Sigmoid colon (tissue), 7 donors: ENCODE results near the gene NLRP9. TPM values are rescaled to one million over a fixed set of nuclear protein-coding genes. Genes with fewer than 3 reads are reported as not detected.
A peak's percentile ranks its signal among the peaks of the same experiment; 100 is the strongest.

Experiments used
- DNase-seq: peaks from one replicate; pipeline ENCODE4 v3.0.0-alpha.2; 2019
- H3K27ac ChIP-seq, 4 donors: fragments of 200-600 bp; sonication (generic); one replicate each; pipeline ENCODE4 v1.5.1; 2016 to 2019; ENCODE audit warnings: mild to moderate bottlenecking in 1 of 4
- H3K27me3 ChIP-seq, 3 donors: fragments of 200-600 bp; sonication (generic); one replicate each; pipeline ENCODE4 v1.5.1; 2019; ENCODE audit warnings: mild to moderate bottlenecking in 1 of 3
- H3K36me3 ChIP-seq, 4 donors: fragments of 200-600 bp; sonication (generic); one replicate each; pipeline ENCODE4 v1.5.1; 2016 to 2019
- H3K4me1 ChIP-seq, 4 donors: fragments of 200-600 bp; sonication (generic); one replicate each; pipeline ENCODE4 v1.5.1; 2017 to 2019
- H3K4me3 ChIP-seq, 4 donors: fragments of 200-600 bp; sonication (generic); one replicate each; pipeline ENCODE4 v1.5.1; 2017 to 2019; ENCODE audit warnings: mild to moderate bottlenecking in 2 of 4, moderate library complexity in 1 of 4
- H3K9me3 ChIP-seq, 4 donors: fragments of 200-600 bp in 3 of 4; sonication (generic) in 3 of 4; one replicate each; pipeline versions ENCODE4 v1.5.1 to v1.6.1; 2013 to 2019
- EP300 ChIP-seq, 4 donors: sonication (generic); formaldehyde crosslinking; IDR thresholded peaks; one replicate each; pipeline ENCODE4 v1.6.1; 2017; ENCODE audit warnings: antibody characterized with exemption in 4 of 4
- POLR2A ChIP-seq, 2 donors: fragments of 450-650 bp; IDR thresholded peaks; one replicate each; pipeline ENCODE4 v1.6.1; 2016; ENCODE audit warnings: antibody characterized with exemption in 2 of 2, mild to moderate bottlenecking in 2 of 2, moderate library complexity in 2 of 2
- POLR2AphosphoS5 ChIP-seq, 4 donors: sonication (generic); formaldehyde crosslinking; IDR thresholded peaks; one replicate each; pipeline ENCODE4 v1.6.1; 2017; ENCODE audit warnings: antibody characterized with exemption in 4 of 4
- WGBS, 2 donors: extraction: QIAGEN DNeasy Blood & Tissue Kit; methylation state at CpG; one replicate each; pipeline ENCODE4 v1.1.7; 2013; 5-methylcytosine and 5-hydroxymethylcytosine counted together
- intact Hi-C: fragments of 100-400 bp; cut with DNase I; formaldehyde crosslinking; loops from one replicate; pipeline ENCODE4 v1.15.1; 2023
- polyA plus RNA-seq, 3 donors: library from polyadenylated mRNA; stranded (reverse); fragments of 200-250 nt; gene quantifications; one replicate each; pipeline ENCODE4 v1.2.3, GENCODE V29; 2013
- total RNA-seq, 4 donors: library from RNA; depleted of rRNA; stranded (reverse); fragments of >200 nt; gene quantifications; one replicate each; pipeline ENCODE4 v1.1.0, GENCODE V29; 2016
- TF ChIP-seq, protein P1 (sequence below), 4 experiments: fragments of 450-650 bp in 3 of 4; fragments of 200-600 bp in 1 of 4; IDR thresholded peaks; one replicate each; pipeline ENCODE4 v1.5.1; 2016 to 2019; ENCODE audit warnings: antibody characterized with exemption in 4 of 4, mild to moderate bottlenecking in 3 of 4, moderate library complexity in 2 of 4
- donor health status: healthy with polysubstance abuse.
- donor health status: Bipolar disorder and iron deficiency.
- donor health status: healthy.

Gene NLRP9
- total and polyA plus RNA-seq, 7 donors, result not detected

GRCh38 chr19:55670280-55671053 lies 67.7 kb downstream of the NLRP9 start:
- no peak overlapping the region for H3K4me3 ChIP-seq
- peak; percentile 85 for DNase-seq
- intact Hi-C loops, result loop anchor here (10.0 kb wide), 1 partner anchor 606 kb away; the partner anchor contains the start of gene RDH13
- TF ChIP-seq POLR2AphosphoS5 (IDR thresholded peaks at IDR 0.05) (no peak), POLR2A (IDR thresholded peaks at IDR 0.05) (no peak), EP300 (IDR thresholded peaks at IDR 0.05) (no peak)
- TF ChIP-seq, protein P1, sequence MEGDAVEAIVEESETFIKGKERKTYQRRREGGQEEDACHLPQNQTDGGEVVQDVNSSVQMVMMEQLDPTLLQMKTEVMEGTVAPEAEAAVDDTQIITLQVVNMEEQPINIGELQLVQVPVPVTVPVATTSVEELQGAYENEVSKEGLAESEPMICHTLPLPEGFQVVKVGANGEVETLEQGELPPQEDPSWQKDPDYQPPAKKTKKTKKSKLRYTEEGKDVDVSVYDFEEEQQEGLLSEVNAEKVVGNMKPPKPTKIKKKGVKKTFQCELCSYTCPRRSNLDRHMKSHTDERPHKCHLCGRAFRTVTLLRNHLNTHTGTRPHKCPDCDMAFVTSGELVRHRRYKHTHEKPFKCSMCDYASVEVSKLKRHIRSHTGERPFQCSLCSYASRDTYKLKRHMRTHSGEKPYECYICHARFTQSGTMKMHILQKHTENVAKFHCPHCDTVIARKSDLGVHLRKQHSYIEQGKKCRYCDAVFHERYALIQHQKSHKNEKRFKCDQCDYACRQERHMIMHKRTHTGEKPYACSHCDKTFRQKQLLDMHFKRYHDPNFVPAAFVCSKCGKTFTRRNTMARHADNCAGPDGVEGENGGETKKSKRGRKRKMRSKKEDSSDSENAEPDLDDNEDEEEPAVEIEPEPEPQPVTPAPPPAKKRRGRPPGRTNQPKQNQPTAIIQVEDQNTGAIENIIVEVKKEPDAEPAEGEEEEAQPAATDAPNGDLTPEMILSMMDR (IDR thresholded peaks at IDR 0.05), result no peak
- H3K36me3 ChIP-seq, result peaks cover 39 to 78% (median 62%) of the 10 kb centered on the region in 4 donors
- 77 to 85% methylated on average over 23 of the region's 23 CpGs for WGBS, 2 donors
- H3K27ac ChIP-seq, result no peak overlapping the region
- no peaks in the 10 kb centered on the region for H3K9me3 ChIP-seq
- no peaks in the 10 kb centered on the region for H3K27me3 ChIP-seq
- peaks cover 0 to 14% (median 12%) of the 10 kb centered on the region in 4 donors for H3K4me1 ChIP-seq

GRCh38 chr19:55669418-55670279 lies 68.6 kb downstream of the NLRP9 start:
- Histone ChIP-seq H3K4me3 (no peak overlapping the region), H3K27ac (no peak overlapping the region), H3K4me1 (peaks cover 0 to 12% (median 9%) of the 10 kb centered on the region in 4 donors), H3K9me3 (no peaks in the 10 kb centered on the region), H3K36me3 (peaks cover 39 to 83% (median 64%) of the 10 kb centered on the region in 4 donors), H3K27me3 (no peaks in the 10 kb centered on the region)
- DNase-seq, result no peak
- TF ChIP-seq EP300 (IDR thresholded peaks at IDR 0.05) (no peak), POLR2AphosphoS5 (IDR thresholded peaks at IDR 0.05) (no peak), POLR2A (IDR thresholded peaks at IDR 0.05) (no peak)
- TF ChIP-seq, protein P1 (IDR thresholded peaks at IDR 0.05), result no peak
- WGBS, 2 donors, result 89 to 91% methylated on average over 43 of the region's 43 CpGs
- intact Hi-C loops, result loop anchor here (10.0 kb wide), 1 partner anchor 605 kb away; the partner anchor contains the start of gene RDH13

GRCh38 chr19:55668603-55669348 lies 69.4 kb downstream of the NLRP9 start:
- intact Hi-C loops, result no loop called here
- WGBS, 2 donors, result 88 to 90% methylated on average over 30 of the region's 30 CpGs
- H3K9me3 ChIP-seq, result no peaks in the 10 kb centered on the region
- TF ChIP-seq, protein P1 (IDR thresholded peaks at IDR 0.05), result no peak
- no peak for TF ChIP-seq POLR2AphosphoS5 (IDR thresholded peaks at IDR 0.05)
- H3K4me3 ChIP-seq, result no peak overlapping the region
- no peak for DNase-seq
- H3K4me1 ChIP-seq, result peaks cover 0 to 3% (median under 1%) of the 10 kb centered on the region in 4 donors
- no peaks in the 10 kb centered on the region for H3K27me3 ChIP-seq
- peaks cover 46 to 85% (median 68%) of the 10 kb centered on the region in 4 donors for H3K36me3 ChIP-seq
- no peak overlapping the region for H3K27ac ChIP-seq

DNA sequence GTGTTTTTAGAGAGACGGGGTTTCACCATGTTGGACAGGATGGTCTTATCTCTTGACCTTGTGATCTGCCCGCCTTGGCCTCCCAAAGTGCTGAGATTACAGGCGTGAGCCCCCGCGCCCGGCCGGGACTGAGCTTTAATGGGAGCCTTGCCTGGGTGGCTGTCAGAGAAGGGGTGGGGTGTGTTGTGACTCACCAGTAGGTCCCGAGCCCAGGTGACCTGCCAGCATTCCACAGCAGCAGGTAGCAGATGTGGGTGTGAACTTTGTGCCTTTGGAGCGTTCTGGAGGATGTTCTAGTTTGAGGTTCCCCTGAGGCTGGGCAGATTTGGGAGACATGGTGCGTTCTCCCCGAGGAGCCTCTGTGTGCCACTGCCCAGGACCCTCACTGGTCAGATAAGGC lies 70.2 kb downstream of the NLRP9 start:
- intact Hi-C loops, result no loop called here
- no peaks in the 10 kb centered on the region for H3K27me3 ChIP-seq
- DNase-seq, result no peak
- no peak overlapping the region for H3K27ac ChIP-seq
- H3K9me3 ChIP-seq, result no peaks in the 10 kb centered on the region
- peaks cover 55 to 86% (median 72%) of the 10 kb centered on the region in 4 donors for H3K36me3 ChIP-seq
- TF ChIP-seq, protein P1 (IDR thresholded peaks at IDR 0.05), result no peak
- no peak for TF ChIP-seq POLR2AphosphoS5 (IDR thresholded peaks at IDR 0.05)
- no peak for TF ChIP-seq EP300 (IDR thresholded peaks at IDR 0.05)
- no peak for TF ChIP-seq POLR2A (IDR thresholded peaks at IDR 0.05)
- H3K4me3 ChIP-seq, result no peak overlapping the region
- no peaks in the 10 kb centered on the region for H3K4me1 ChIP-seq
- 47 to 79% methylated on average over 11 of the region's 11 CpGs for WGBS, 2 donors
